ENCODE results near the gene KMT5B.

The KMT5B gene

DNA sequence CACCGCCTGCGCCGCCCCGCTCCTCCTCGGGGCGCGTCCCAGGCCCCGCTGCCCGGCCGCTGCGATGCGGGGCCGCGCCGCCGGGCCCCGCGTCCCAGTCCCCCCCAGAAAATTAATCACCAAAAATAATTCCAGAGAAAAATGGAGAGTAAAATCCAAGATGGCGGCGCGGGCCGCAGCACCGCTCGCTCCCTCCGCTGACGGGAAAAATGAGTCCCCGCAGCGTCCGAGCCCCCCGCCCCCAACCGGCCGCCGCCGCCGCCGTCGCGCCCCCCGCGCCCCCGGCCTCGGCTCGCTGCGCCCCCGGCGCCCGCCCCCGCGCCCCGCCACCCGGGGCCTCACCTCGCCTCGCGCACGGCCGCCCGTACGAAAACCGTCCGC, at the start of gene KMT5B:
KMT5B (minus strand) TSS at position 162 of the 381 bp plus-strand sequence. CDS start 23,220 bp downstream, outside the sequence.
- Histone ChIP-seq H3K4me1 (ENCODE audit: control insufficient read depth, insufficient read depth, low read length) (peaks cover 24% of the 10 kb centered on the region), H3K27me3 (ENCODE audit: control insufficient read depth, insufficient read depth, low read length) (peaks cover 14% of the 10 kb centered on the region), H3K9me3 (ENCODE audit: control insufficient read depth, insufficient read depth, low read depth, low read length) (no peaks in the 10 kb centered on the region), H3K9ac (ENCODE audit: low read length) (peak within 1 kb of the TSS; percentile 100), H3K36me3 (ENCODE audit: control insufficient read depth, insufficient read depth, low read length) (no peaks in the 10 kb centered on the region), H3K4me3 (ENCODE audit: low read depth, low read length) (peak within 1 kb of the TSS; percentile 94), H3K27ac (ENCODE audit: low read depth, low read length) (peak within 1 kb of the TSS; percentile 99)

DNA sequence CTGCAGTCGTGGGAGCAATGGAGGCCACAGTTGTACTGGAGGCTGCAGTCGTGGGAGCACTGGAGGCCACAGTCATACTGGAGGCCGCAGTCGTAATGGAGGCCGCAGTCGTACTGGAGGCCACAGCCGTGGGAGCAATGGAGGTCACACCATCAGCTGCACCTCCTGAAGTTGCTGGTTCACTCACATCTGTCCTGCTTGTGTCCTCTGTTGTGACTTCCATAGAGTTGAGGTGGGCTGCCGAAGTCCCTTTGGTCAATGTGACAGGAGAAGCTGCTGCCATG, 49.4 kb upstream of the KMT5B start:
- Histone ChIP-seq H3K27me3 (ENCODE audit: control insufficient read depth, insufficient read depth, low read length) (no peaks in the 10 kb centered on the region), H3K27ac (ENCODE audit: low read depth, low read length) (no peak overlapping the region), H3K9ac (ENCODE audit: low read length) (no peak overlapping the region), H3K4me3 (ENCODE audit: low read depth, low read length) (no peak overlapping the region), H3K4me1 (ENCODE audit: control insufficient read depth, insufficient read depth, low read length) (no peaks in the 10 kb centered on the region; the same call in 1 of the 2 replicates), H3K36me3 (ENCODE audit: control insufficient read depth, insufficient read depth, low read length) (peaks cover 73% of the 10 kb centered on the region), H3K9me3 (ENCODE audit: control insufficient read depth, insufficient read depth, low read depth, low read length) (no peaks in the 10 kb centered on the region)

DNA sequence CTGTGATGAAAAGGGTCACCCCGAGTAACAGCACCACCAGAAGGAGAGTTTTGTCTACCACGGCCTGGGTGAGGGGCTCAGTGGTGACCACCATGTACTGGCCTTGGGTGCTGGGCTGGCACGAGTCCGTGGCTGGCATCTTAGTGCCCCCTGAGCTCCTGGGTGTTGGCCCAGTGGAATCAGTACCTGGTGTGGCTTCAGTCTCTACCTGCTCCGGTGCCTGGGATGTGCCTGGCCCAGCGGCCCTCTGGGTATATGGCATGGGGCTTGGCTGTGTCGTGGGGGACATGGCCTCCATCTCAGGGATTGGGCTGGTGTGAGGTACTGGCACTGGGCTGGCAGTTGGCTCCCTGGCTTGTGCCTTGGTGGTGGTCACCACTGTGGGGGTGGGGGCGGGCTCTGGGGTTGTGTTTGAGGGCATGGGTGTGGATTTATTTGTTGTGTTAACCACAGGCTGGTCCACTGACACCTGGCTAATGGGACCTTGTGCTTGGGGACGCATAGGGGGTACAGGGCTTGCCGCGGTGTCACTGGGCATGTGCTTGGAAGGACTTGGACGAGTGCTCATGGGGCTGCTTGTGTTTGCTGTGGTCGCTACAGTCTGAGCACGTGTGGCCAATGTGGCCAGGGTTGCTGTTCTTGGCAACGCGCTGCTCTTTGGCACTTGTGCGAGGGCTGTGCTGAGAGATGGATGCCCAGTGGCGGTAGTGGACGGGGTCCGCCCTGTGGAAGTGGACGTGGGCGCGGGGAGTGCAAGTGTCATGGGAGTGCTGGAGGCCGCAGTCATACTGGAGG, 48.9 kb upstream of the KMT5B start:
- H3K36me3 ChIP-seq (ENCODE audit: control insufficient read depth, insufficient read depth, low read length) = peaks cover 68% of the 10 kb centered on the region
- no peak overlapping the region for H3K9ac ChIP-seq (ENCODE audit: low read length)
- H3K27ac ChIP-seq (ENCODE audit: low read depth, low read length) = no peak overlapping the region
- H3K9me3 ChIP-seq (ENCODE audit: control insufficient read depth, insufficient read depth, low read depth, low read length) = no peaks in the 10 kb centered on the region
- H3K4me3 ChIP-seq (ENCODE audit: low read depth, low read length) = no peak overlapping the region
- no peaks in the 10 kb centered on the region; the same call in 1 of the 2 replicates for H3K4me1 ChIP-seq (ENCODE audit: control insufficient read depth, insufficient read depth, low read length)
- no peaks in the 10 kb centered on the region for H3K27me3 ChIP-seq (ENCODE audit: control insufficient read depth, insufficient read depth, low read length)

DNA sequence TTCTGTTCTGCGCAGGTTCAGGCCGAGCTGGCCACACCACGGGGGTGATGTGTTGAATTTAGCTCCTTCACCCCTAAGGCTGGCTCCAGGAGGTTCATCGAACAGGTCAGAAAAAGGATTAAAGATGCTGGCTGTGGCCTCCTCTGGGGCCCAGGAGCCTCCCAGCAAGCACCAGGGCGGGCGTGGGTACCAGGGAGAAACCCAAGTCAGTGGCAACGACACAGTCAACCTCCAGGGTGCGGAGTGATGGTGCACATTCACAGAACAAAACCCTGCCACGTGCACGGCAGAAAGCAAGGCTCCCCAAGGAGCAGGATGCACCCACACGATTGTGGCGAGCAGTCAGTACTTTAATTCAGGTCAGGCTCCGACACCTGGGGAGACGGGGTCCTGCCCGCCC, 47.9 kb upstream of the KMT5B start:
- H3K27me3 ChIP-seq (ENCODE audit: control insufficient read depth, insufficient read depth, low read length) = no peaks in the 10 kb centered on the region
- H3K9me3 ChIP-seq (ENCODE audit: control insufficient read depth, insufficient read depth, low read depth, low read length) = no peaks in the 10 kb centered on the region
- H3K36me3 ChIP-seq (ENCODE audit: control insufficient read depth, insufficient read depth, low read length) = peaks cover 59% of the 10 kb centered on the region
- H3K27ac ChIP-seq (ENCODE audit: low read depth, low read length) = no peak overlapping the region
- no peak overlapping the region for H3K4me3 ChIP-seq (ENCODE audit: low read depth, low read length)
- H3K4me1 ChIP-seq (ENCODE audit: control insufficient read depth, insufficient read depth, low read length) = peaks cover 7% of the 10 kb centered on the region
- no peak overlapping the region for H3K9ac ChIP-seq (ENCODE audit: low read length)

DNA sequence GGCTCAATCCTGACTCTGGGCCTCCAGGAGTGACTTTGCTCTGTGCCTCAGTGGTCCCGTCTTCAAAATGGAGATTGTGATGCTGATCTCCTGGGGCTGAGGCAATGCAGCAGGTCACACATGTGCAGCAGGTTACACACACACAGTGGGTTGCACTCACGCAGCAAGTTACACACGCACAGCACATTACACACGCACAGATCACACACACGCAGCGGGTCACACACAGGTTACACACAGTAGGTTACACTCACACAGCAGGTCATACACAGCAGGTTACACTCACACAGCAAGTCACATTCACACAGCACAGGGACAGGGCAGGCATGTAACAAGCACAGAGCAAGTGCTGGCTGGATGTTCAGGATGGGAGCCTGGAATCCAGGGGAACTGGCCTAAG, 47.4 kb upstream of the KMT5B start:
- no peak overlapping the region for H3K9ac ChIP-seq (ENCODE audit: low read length)
- no peak overlapping the region for H3K27ac ChIP-seq (ENCODE audit: low read depth, low read length)
- no peaks in the 10 kb centered on the region for H3K27me3 ChIP-seq (ENCODE audit: control insufficient read depth, insufficient read depth, low read length)
- H3K9me3 ChIP-seq (ENCODE audit: control insufficient read depth, insufficient read depth, low read depth, low read length) = no peaks in the 10 kb centered on the region
- peaks cover 53% of the 10 kb centered on the region for H3K36me3 ChIP-seq (ENCODE audit: control insufficient read depth, insufficient read depth, low read length)
- H3K4me1 ChIP-seq (ENCODE audit: control insufficient read depth, insufficient read depth, low read length) = peaks cover 8% of the 10 kb centered on the region
- no peak overlapping the region for H3K4me3 ChIP-seq (ENCODE audit: low read depth, low read length)

DNA sequence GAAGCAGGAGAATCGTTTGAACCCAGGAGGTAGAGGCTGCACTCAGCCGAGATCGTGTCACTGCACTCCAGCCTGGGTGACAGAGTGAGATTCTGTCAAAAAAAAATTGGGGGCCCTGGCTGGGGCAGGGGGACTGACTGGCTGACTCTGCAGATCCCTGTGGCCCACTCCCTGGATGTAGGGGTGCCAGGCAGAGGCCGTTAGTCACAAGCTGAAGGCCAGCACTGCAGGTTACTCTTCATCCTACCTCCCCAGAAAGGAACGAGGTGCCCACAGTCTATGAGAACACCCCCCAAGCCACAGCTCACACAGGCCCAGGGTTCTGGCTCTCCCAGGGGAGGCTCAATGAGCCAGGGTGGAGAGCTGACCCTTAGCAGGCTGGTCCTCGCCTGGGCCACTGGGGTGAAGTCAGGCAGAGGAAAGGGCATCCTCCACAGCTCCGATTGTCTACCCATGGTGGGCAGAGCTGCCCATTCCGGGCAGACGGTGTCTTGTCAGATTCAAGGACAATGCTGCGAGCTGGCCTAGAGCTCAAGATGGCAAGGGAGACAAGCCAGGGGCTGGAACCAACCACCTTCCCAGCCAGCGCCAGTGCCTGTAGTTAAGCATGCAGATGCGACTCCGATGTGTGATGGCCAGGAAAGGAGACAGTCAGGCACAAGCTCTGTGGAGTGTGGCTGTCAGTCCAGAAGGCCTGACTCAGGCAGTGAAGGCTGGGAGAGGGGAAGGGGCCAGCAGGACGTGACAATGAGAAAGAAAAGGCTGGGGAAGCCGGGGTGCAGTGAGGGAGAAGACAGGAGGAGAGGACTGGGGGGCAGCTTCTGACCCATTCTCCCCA, 46.2 kb upstream of the KMT5B start:
- Histone ChIP-seq H3K4me1 (ENCODE audit: control insufficient read depth, insufficient read depth, low read length) (peaks cover 8% of the 10 kb centered on the region), H3K27me3 (ENCODE audit: control insufficient read depth, insufficient read depth, low read length) (no peaks in the 10 kb centered on the region), H3K27ac (ENCODE audit: low read depth, low read length) (no peak overlapping the region), H3K4me3 (ENCODE audit: low read depth, low read length) (no peak overlapping the region), H3K9ac (ENCODE audit: low read length) (no peak overlapping the region), H3K36me3 (ENCODE audit: control insufficient read depth, insufficient read depth, low read length) (peaks cover 43% of the 10 kb centered on the region), H3K9me3 (ENCODE audit: control insufficient read depth, insufficient read depth, low read depth, low read length) (no peaks in the 10 kb centered on the region)

DNA sequence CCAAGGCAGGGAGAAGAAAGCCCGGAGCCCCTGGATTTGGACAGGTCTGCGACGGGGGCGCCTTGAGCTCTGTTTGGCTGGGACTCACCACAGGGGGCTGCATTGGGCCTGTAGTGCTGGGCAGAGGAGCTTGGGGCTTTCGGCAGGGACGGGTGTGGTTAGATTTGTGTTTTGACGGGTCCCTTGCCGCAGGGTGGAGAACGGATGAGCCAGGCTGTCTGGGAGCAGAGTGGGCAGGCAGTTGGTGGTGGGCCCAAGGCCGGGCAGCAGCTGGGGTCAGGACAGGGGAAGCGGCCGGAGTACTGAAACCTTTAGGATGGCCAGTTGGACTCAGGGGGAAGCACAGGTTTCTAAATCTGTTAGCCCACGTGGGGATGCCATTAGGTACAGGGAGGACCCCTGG, 45.3 kb upstream of the KMT5B start:
- H3K9ac ChIP-seq (ENCODE audit: low read length) = no peak overlapping the region

DNA sequence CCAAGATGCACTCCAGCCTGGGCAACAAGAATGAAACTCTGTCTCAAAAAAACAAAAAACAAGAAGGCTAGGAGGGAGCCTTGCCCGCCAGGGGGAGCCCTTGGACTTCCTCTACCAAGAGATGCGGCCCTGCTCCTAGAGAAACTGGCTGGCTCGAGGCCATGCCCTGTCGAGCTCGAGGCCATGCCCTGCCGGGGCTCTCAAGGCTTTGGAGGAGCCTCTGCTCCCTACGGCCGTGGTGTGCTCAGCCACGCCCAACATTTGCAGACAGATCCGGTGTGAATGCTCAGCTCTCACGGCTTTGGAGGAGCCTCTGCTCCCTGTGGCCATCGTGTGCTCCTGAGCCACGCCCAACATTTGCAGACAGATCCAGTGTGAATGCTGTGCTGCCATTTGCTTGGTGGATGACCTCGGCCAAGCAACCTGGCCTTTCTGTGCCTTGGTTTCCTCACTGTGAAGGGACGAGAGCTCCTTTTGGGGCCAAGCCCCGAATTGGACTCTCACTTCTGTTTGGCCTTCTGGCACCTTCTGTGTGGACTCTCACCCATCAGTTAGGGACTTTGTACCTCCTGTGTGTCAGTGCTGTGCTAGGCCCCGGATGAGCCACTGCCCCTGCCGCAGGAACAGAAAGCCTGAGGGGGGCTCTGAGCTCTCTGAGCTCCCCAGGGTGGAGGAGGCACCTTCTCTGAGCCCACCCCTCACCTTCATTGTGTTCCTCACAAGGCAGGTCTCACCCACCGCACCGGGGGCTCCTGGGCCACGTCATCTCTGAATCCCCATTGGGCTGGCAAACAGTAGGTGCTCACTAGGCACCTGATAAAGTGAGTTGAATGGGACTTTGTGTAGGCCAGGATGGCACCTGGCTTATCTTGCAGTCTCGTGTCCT, 44.6 kb upstream of the KMT5B start:
- no peaks in the 10 kb centered on the region for H3K9me3 ChIP-seq (ENCODE audit: control insufficient read depth, insufficient read depth, low read depth, low read length)
- H3K27ac ChIP-seq (ENCODE audit: low read depth, low read length) = no peak overlapping the region
- H3K27me3 ChIP-seq (ENCODE audit: control insufficient read depth, insufficient read depth, low read length) = no peaks in the 10 kb centered on the region
- H3K4me1 ChIP-seq (ENCODE audit: control insufficient read depth, insufficient read depth, low read length) = peaks cover 8% of the 10 kb centered on the region
- H3K9ac ChIP-seq (ENCODE audit: low read length) = no peak overlapping the region
- peaks cover 27% of the 10 kb centered on the region for H3K36me3 ChIP-seq (ENCODE audit: control insufficient read depth, insufficient read depth, low read length)
- H3K4me3 ChIP-seq (ENCODE audit: low read depth, low read length) = no peak overlapping the region

More for the DNA sequence above, 45.3 kb upstream of the KMT5B start:
- peaks cover 34% of the 10 kb centered on the region for H3K36me3 ChIP-seq (ENCODE audit: control insufficient read depth, insufficient read depth, low read length)
- H3K9me3 ChIP-seq (ENCODE audit: control insufficient read depth, insufficient read depth, low read depth, low read length) = no peaks in the 10 kb centered on the region
- H3K27me3 ChIP-seq (ENCODE audit: control insufficient read depth, insufficient read depth, low read length) = no peaks in the 10 kb centered on the region
- H3K4me1 ChIP-seq (ENCODE audit: control insufficient read depth, insufficient read depth, low read length) = peaks cover 8% of the 10 kb centered on the region
- no peak overlapping the region for H3K4me3 ChIP-seq (ENCODE audit: low read depth, low read length)
- no peak overlapping the region for H3K27ac ChIP-seq (ENCODE audit: low read depth, low read length)

DNA sequence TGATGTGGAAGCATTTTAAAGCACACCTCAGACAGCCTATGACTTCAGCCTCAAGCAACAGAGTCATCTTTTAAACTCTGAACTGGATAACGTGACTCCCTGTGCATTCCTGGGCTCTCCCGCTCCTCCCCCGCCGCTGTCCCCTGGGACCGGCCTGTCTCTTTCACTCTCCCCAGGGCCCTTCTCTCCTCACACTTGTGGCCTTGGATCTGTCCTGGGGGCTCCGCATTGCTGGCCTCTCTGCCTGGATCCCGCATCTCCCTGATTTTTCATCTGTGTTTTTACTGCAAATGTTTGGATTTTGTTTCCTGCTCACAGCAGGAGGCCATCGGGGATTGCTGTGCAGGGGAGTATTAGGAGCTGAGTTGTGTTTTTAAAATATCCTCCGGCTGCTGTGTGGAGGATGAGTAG, 43.2 kb upstream of the KMT5B start:
- Histone ChIP-seq H3K27me3 (ENCODE audit: control insufficient read depth, insufficient read depth, low read length) (no peaks in the 10 kb centered on the region), H3K9me3 (ENCODE audit: control insufficient read depth, insufficient read depth, low read depth, low read length) (peaks cover 4% of the 10 kb centered on the region; the same call in 1 of the 2 replicates), H3K4me3 (ENCODE audit: low read depth, low read length) (no peak overlapping the region), H3K36me3 (ENCODE audit: control insufficient read depth, insufficient read depth, low read length) (peaks cover 13% of the 10 kb centered on the region), H3K27ac (ENCODE audit: low read depth, low read length) (no peak overlapping the region), H3K4me1 (ENCODE audit: control insufficient read depth, insufficient read depth, low read length) (peaks cover 8% of the 10 kb centered on the region), H3K9ac (ENCODE audit: low read length) (no peak overlapping the region)

DNA sequence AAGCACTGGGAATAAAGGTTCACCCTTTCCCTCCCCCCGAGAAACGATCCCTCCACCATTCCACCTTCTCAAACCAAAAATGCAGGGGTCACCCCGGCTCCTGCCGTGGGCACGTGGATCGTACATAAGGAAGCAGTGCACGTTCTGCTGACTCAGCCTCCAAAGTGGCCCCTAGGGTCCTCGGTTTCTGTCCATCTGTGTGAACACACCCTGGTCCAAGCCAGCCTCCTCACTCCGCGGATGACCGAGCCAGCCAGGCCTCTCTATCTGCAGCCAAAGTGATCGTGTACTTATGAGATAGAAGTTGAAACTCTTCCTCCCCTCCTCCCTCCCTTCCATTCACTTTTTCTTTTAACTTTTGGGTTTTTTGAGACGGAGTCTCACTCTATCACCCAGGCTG, 42.4 kb upstream of the KMT5B start:
- Histone ChIP-seq H3K9ac (ENCODE audit: low read length) (no peak overlapping the region), H3K27me3 (ENCODE audit: control insufficient read depth, insufficient read depth, low read length) (no peaks in the 10 kb centered on the region), H3K9me3 (ENCODE audit: control insufficient read depth, insufficient read depth, low read depth, low read length) (peaks cover 4% of the 10 kb centered on the region; the same call in 1 of the 2 replicates)

More for the DNA sequence above, 42.4 kb upstream of the KMT5B start:
- H3K36me3 ChIP-seq (ENCODE audit: control insufficient read depth, insufficient read depth, low read length) = peaks cover 5% of the 10 kb centered on the region
- H3K4me3 ChIP-seq (ENCODE audit: low read depth, low read length) = no peak overlapping the region
- H3K27ac ChIP-seq (ENCODE audit: low read depth, low read length) = no peak overlapping the region
- H3K4me1 ChIP-seq (ENCODE audit: control insufficient read depth, insufficient read depth, low read length) = peaks cover 8% of the 10 kb centered on the region
